ENCODE measurements around the gene PRICKLE3.

PRICKLE3 gene

GRCh38 chrX:49205443-49205842, 19.3 kb upstream of the PRICKLE3 start:
- no peaks in the 10 kb centered on the region for H3K9me2 ChIP-seq (replicated peaks; ENCODE audit: control insufficient read depth, low read length)
- no peaks in the 10 kb centered on the region for H3K27me3 ChIP-seq (ENCODE audit: control insufficient read depth, low read length)
- H3K79me2 ChIP-seq (ENCODE audit: control insufficient read depth, low read length) = no peaks in the 10 kb centered on the region
- TF ChIP-seq, protein P1, sequence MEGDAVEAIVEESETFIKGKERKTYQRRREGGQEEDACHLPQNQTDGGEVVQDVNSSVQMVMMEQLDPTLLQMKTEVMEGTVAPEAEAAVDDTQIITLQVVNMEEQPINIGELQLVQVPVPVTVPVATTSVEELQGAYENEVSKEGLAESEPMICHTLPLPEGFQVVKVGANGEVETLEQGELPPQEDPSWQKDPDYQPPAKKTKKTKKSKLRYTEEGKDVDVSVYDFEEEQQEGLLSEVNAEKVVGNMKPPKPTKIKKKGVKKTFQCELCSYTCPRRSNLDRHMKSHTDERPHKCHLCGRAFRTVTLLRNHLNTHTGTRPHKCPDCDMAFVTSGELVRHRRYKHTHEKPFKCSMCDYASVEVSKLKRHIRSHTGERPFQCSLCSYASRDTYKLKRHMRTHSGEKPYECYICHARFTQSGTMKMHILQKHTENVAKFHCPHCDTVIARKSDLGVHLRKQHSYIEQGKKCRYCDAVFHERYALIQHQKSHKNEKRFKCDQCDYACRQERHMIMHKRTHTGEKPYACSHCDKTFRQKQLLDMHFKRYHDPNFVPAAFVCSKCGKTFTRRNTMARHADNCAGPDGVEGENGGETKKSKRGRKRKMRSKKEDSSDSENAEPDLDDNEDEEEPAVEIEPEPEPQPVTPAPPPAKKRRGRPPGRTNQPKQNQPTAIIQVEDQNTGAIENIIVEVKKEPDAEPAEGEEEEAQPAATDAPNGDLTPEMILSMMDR (IDR thresholded peaks at IDR 0.05; ENCODE audit: low read depth, low read length, poor library complexity, severe bottlenecking) = no peak
- no peak for TF ChIP-seq EZH2phosphoT487 (IDR thresholded peaks at IDR 0.05; ENCODE audit: borderline replicate concordance, low read length)
- no peak overlapping the region for H3K4me3 ChIP-seq (ENCODE audit: low read length)
- H3K36me3 ChIP-seq (ENCODE audit: control insufficient read depth, low read length) = no peaks in the 10 kb centered on the region
- H3F3A ChIP-seq (ENCODE audit: control insufficient read depth, insufficient read depth) = no peaks in the 10 kb centered on the region
- H3K9me3 ChIP-seq (ENCODE audit: control insufficient read depth, insufficient read depth, low read length) = no peaks in the 10 kb centered on the region
- H3K27ac ChIP-seq (ENCODE audit: low read depth, low read length) = no peak overlapping the region
- H3K4me1 ChIP-seq (ENCODE audit: control insufficient read depth, low read length) = peaks cover 3% of the 10 kb centered on the region
- no peak overlapping the region for H3K4me2 ChIP-seq (ENCODE audit: low read length)
- H4K20me1 ChIP-seq (ENCODE audit: control insufficient read depth, insufficient read depth, low read depth, low read length) = no peaks in the 10 kb centered on the region

DNA sequence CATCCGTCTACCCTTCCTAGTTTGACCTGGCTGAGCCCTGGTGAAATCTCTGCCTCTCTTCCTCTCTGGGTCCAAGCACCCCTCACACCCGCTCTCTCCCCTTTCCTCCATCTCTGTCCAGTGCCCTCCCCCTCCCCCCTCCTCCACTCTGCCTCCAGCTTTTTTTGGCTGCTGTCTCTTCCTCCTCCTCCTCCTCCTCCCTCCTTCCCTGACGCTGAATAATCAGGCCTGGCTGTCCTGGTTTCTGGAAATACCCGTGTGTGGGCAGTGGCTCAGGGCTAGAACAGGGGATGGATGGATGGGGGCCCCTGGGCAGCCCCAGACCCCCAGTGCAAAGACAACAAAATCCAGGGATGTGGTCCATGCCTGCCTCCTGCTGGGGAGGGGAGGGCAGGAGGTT, 18.5 kb upstream of the PRICKLE3 start:
- no peaks in the 10 kb centered on the region for H3F3A ChIP-seq (ENCODE audit: control insufficient read depth, insufficient read depth)
- no peaks in the 10 kb centered on the region for H4K20me1 ChIP-seq (ENCODE audit: control insufficient read depth, insufficient read depth, low read depth, low read length)
- no peak overlapping the region for H3K4me2 ChIP-seq (ENCODE audit: low read length)
- no peaks in the 10 kb centered on the region for H3K79me2 ChIP-seq (ENCODE audit: control insufficient read depth, low read length)
- no peaks in the 10 kb centered on the region for H3K27me3 ChIP-seq (ENCODE audit: control insufficient read depth, low read length)
- H3K27ac ChIP-seq (ENCODE audit: low read depth, low read length) = no peak overlapping the region
- H3K9me3 ChIP-seq (ENCODE audit: control insufficient read depth, insufficient read depth, low read length) = no peaks in the 10 kb centered on the region
- H3K36me3 ChIP-seq (ENCODE audit: control insufficient read depth, low read length) = no peaks in the 10 kb centered on the region
- no peaks in the 10 kb centered on the region for H3K9me2 ChIP-seq (replicated peaks; ENCODE audit: control insufficient read depth, low read length)
- H3K4me1 ChIP-seq (ENCODE audit: control insufficient read depth, low read length) = peaks cover 6% of the 10 kb centered on the region
- TF ChIP-seq, protein P1 (IDR thresholded peaks at IDR 0.05; ENCODE audit: low read depth, low read length, poor library complexity, severe bottlenecking) = no peak
- no peak for TF ChIP-seq EZH2phosphoT487 (IDR thresholded peaks at IDR 0.05; ENCODE audit: borderline replicate concordance, low read length)
- no peak overlapping the region for H3K4me3 ChIP-seq (ENCODE audit: low read length)

DNA sequence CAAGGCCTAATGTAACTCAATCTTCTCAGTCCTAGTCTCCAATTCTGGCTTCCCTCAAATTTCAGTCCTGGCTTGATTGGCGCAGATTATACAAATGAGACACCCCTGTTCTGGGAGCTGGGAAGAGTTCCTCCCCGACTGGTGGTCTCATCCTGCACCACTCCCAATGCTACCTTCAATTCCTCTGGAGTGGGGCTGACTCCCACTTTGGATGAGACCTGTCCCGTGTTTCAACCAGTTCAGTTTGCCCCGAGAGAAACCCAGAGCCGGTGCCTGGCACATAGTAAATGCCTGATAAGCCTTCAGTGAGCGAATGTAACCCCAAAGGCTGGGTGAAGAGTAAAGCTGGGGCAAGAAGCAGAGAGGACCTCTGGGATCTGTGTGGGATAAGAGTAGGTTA, 17.8 kb upstream of the PRICKLE3 start:
- no peaks in the 10 kb centered on the region for H3K9me3 ChIP-seq (ENCODE audit: control insufficient read depth, insufficient read depth, low read length)
- H3K27ac ChIP-seq (ENCODE audit: low read depth, low read length) = no peak overlapping the region
- no peaks in the 10 kb centered on the region for H3K27me3 ChIP-seq (ENCODE audit: control insufficient read depth, low read length)
- H3K4me1 ChIP-seq (ENCODE audit: control insufficient read depth, low read length) = peaks cover 6% of the 10 kb centered on the region
- H3K9me2 ChIP-seq (replicated peaks; ENCODE audit: control insufficient read depth, low read length) = no peaks in the 10 kb centered on the region
- TF ChIP-seq, protein P1 (IDR thresholded peaks at IDR 0.05; ENCODE audit: low read depth, low read length, poor library complexity, severe bottlenecking) = no peak
- no peak for TF ChIP-seq EZH2phosphoT487 (IDR thresholded peaks at IDR 0.05; ENCODE audit: borderline replicate concordance, low read length)
- no peaks in the 10 kb centered on the region for H4K20me1 ChIP-seq (ENCODE audit: control insufficient read depth, insufficient read depth, low read depth, low read length)
- no peaks in the 10 kb centered on the region for H3K36me3 ChIP-seq (ENCODE audit: control insufficient read depth, low read length)
- no peaks in the 10 kb centered on the region for H3F3A ChIP-seq (ENCODE audit: control insufficient read depth, insufficient read depth)
- no peaks in the 10 kb centered on the region for H3K79me2 ChIP-seq (ENCODE audit: control insufficient read depth, low read length)
- H3K4me3 ChIP-seq (ENCODE audit: low read length) = no peak overlapping the region
- no peak overlapping the region for H3K4me2 ChIP-seq (ENCODE audit: low read length)

DNA sequence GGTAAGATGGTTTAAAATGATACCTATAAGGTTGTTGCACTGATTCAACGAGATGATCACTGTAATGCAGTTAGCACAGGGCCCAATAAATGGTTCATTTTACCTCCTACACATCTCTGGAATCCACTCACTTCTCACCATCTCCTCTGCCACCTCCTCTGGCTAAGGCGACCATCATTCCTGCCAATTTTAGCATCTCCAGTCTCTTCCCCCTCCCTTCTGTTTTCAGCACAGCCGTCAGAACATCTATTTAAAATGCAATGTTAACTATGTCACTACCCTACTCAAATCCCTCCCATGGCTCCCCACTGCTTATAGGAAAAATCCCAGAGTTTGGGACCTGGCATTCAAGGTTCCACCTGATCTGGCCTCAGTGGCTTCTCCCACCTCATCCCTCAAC, 17.4 kb upstream of the PRICKLE3 start:
- Histone ChIP-seq H3K9me3 (ENCODE audit: control insufficient read depth, insufficient read depth, low read length) (no peaks in the 10 kb centered on the region), H3K4me2 (ENCODE audit: low read length) (no peak overlapping the region), H3K4me3 (ENCODE audit: low read length) (no peak overlapping the region), H3K36me3 (ENCODE audit: control insufficient read depth, low read length) (no peaks in the 10 kb centered on the region), H3K4me1 (ENCODE audit: control insufficient read depth, low read length) (peaks cover 6% of the 10 kb centered on the region), H3K27ac (ENCODE audit: low read depth, low read length) (no peak overlapping the region), H3F3A (ENCODE audit: control insufficient read depth, insufficient read depth) (no peaks in the 10 kb centered on the region), H4K20me1 (ENCODE audit: control insufficient read depth, insufficient read depth, low read depth, low read length) (no peaks in the 10 kb centered on the region), H3K27me3 (ENCODE audit: control insufficient read depth, low read length) (no peaks in the 10 kb centered on the region; the same call in 1 of the 2 replicates), H3K79me2 (ENCODE audit: control insufficient read depth, low read length) (no peaks in the 10 kb centered on the region), H3K9me2 (replicated peaks; ENCODE audit: control insufficient read depth, low read length) (no peaks in the 10 kb centered on the region)
- TF ChIP-seq, protein P1 (IDR thresholded peaks at IDR 0.05; ENCODE audit: low read depth, low read length, poor library complexity, severe bottlenecking) = no peak
- no peak for TF ChIP-seq EZH2phosphoT487 (IDR thresholded peaks at IDR 0.05; ENCODE audit: borderline replicate concordance, low read length)
